Fibroblast of skin of right quadriceps (primary cell): Measurements from ENCODE around the gene CSNK1D.

ENCODE experiments used
- DNase-seq: peaks from one replicate; pipeline ENCODE4 v3.0.0-alpha.2; 2013

The CSNK1D gene

GRCh38 chr17:82309656-82310570 lies 36.4 kb upstream of the CSNK1D start:
- DNase-seq: no peak

- DNase-seq: peak; percentile 21
These were observed 32.3 kb upstream of the CSNK1D start for GRCh38 chr17:82305727-82306300.

DNA sequence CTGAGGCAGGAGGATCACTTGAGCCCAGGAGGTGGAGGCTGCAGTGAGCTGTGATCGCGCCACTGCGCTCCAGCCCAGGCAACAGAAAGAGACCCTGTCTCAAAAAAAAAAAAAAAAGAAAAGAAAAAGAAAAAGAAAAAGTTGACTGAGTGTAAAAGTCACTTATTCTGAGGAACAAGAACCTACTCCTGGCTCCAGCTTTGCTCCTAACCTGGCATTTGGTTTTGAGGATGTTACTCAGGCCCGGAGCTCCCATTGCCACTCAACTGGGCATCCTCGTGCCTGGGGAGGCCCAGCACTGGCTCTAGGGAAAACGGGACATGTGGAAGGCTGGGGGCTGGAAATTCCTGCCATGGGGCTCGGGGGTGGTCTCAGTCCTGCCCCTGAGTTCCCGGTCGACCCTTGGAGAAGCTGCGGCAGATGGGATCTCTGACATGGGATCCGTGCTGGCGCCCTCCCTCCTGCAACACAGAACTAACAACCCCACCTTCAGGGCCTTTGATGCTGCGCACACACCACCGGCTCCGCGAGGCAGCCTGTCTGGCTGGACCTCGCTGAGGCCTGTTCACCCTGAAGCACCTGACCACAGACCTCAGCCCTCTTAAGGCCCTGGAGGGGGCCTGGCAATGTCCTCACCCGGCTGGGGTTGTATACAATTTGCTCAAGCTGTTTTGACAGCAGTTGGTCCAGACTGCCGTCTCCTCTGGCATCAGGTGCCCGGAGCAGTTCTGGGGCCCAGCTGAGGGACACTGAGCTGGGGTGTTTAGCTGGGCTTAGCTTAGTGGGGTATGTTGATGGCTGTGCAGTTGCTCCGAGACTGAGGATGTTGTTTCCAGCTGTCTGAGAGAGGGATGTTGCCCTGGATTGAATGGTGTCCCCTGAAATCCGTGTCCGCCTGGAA lies 31.6 kb upstream of the CSNK1D start:
- no peak for DNase-seq

- no peak for DNase-seq
These were observed 30.7 kb upstream of the CSNK1D start for GRCh38 chr17:82303944-82304808.

DNA sequence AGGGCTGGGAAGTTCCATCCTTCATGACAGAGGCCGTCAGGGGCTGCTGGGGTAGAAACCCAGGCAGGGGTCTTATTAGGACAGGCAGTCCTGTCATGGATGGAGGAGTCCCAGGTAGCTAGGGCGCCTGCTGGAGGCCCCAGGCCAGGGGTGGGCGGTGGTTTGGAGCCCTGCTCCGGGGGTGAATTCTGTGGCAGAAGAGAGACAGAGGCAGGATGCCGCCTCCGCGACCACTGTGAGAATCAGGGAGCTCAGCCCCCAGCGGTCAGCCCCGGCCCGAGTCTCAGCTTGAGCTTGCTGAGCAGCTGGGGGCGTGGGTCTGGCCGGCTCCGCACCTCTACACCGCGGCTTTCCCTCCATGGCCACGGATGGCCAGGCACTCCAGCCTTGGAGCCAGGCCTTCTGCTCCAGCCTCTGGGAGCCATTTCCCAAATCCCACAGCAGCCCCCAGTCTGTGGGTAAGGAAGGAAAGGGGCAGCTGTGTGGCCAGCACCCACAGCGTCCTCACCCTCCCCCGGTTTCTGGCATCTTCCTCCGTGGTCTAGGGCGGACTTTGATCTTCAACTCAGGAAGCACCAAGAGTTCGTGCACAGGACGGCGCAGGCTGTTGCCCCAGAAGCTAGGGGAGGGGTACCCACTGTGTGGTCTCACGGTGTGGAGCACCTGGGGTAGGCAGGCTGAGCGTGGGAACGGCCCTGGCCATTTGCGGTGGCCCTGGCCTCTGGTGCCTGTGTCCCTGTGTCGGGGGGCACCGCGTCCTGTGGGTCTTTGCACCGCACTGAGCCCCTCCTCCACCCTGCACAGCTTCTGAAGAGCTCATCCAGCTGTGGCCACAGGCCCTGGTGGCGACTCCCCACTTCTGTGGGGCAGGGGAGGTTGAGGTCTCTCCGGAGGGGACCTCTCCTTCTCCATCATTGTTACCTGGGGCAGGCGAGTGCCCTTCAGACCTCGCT lies 29.8 kb upstream of the CSNK1D start:
- no peak for DNase-seq

GRCh38 chr17:82302568-82302963 lies 29.1 kb upstream of the CSNK1D start:
- no peak for DNase-seq

GRCh38 chr17:82301916-82302567 lies 28.5 kb upstream of the CSNK1D start:
- DNase-seq: no peak

- no peak for DNase-seq
These were observed 27.9 kb upstream of the CSNK1D start for GRCh38 chr17:82301300-82301915.

- DNase-seq: peak; percentile 49
These were observed 27.3 kb upstream of the CSNK1D start for GRCh38 chr17:82300707-82301270.

DNA sequence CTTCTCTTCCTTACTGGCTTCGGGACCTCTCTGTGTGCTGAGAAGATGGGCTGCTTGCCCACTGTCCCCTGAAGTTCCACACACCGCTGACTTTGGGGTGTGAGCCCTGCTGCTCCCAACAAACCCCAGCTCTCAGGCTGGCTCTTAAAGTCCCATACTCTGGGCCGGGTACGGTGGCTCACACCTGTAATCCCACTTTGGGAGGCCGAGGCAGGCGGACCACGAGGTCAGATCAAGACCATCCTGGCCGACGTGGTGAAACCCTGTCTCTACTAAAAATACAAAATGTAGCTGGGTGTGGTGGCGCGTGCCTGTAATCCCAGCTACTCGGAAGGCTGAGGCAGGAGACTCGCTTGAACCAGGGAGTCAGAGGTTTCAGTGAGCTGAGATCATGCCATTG lies 26.7 kb upstream of the CSNK1D start:
- DNase-seq: no peak

DNA sequence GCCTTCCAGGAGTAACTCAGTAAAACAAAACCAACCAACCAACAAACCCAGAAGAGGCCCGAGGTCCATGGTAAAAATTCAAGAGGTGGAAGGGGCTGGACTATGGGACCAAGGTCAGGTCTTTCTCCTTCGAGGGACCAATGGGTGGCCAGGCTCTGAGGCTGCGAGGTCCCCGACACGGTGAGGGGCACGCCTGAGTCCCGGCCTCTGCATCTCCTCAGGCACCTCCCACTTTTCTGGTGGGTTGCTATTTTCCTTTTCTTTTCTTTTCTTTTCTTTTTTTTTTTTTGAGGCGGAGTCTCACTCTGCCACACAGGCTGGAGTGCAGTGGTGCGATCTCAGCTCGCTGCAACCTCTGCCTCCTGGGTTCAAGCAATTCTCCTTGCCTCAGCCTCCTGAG lies 26.0 kb upstream of the CSNK1D start:
- DNase-seq: no peak

GRCh38 chr17:82298538-82299421 lies 25.3 kb upstream of the CSNK1D start:
- no peak for DNase-seq

GRCh38 chr17:82297714-82298537 lies 24.4 kb upstream of the CSNK1D start:
- DNase-seq: peak; percentile 92

GRCh38 chr17:82297280-82297713 lies 23.8 kb upstream of the CSNK1D start:
- peak; percentile 33 for DNase-seq

DNA sequence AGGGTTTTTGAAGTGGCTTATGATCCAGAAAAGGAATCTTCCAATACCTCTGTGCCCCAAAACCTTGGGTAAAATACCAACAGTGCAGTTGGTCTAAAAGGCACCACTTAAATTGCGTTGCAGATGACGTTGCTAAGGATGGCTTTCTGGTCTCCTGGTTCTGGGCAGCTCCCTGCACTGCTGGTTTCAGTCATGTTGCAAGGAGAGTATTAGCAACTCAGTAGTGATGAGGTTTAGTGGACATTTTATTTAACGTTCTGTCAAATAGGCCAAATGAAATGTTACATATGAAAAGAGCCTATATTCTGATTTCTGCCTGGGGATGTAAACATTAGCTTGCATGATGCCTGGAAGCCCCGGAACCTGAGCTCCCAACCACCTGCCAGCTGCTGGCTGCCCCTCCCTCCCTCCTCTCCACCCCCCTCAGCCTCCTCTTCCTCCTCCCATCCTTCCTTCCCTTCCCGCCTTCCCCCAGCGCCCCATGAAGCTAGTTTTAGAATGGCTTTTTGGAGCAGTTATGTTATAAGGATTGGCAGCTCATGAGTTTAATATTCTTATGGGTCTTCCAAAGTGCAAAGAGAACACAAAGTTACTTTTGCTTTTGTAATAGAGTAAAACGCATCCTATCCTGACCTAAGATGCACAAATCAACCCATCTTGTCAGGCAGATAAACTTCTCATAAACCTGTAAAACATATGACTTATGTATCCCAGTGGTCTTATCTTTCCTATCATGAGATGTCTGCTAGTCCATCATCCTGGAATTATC lies 23.2 kb upstream of the CSNK1D start:
- DNase-seq: no peak

DNA sequence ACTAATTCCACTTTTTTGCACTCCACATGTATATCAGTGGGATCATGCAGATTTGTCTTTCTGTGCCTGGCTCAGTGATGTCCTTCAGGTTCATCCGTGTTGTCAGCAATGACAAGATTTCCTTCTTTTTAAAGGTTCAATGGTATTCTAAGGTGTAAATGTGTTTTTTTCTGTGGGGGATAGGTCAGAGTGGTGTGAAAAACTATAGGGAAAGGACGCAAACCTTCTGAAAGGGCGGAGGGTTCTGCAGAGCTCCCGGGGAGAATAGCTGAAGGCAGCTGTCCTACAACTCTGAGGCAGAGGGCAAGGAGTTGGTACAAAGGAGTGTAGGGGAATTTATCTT lies 21.9 kb upstream of the CSNK1D start:
- no peak for DNase-seq
